ENCODE measurements around the gene RBP5.
A peak's percentile ranks its signal among the peaks of the same experiment; 100 is the strongest.

Gene RBP5

DNA sequence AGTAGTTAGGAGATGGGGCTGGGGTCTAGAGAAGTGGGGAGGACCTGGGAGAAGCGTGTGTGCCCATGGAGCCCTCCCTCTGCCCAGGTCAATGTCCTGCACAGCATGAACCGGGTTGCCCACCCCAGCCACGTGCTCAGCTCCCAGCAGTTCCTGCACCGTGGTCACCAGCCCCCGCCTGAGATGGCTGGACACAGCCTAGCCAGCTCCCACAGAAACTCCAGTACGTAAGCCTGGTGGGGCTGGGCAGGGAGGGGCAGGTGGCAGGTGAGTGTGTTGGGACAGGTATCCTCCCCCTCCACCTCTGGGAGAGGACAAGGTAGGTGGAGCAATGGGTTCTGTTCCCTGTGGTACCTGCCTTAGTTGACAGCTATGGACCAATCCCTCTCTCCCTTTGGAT lies 22.2 kb upstream of the RBP5 start:
- FAIRE-seq, result no peak

DNA sequence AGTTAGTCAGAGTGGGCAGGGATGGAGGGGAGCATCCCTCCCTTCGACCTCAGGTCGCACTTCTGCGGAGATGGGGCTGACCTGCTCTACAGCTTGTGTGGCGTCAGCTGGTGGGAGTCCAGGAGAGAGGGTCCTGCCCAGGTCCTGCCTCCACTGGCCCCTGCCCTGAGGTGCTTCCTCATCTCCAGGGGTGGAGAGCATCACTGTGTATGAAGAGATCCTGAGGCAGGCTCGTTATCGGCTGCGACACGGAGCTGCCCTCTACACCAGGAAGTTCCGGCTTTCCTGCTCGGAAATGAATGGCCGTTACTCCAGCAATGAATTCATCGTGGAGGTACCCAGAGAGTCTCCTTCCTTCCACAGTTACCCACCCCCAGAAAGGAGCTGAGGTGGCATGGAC lies 21.7 kb upstream of the RBP5 start:
- FAIRE-seq (no peak), DNase-seq (ENCODE audit: insufficient read length, low spot score) (no peak)
- TF ChIP-seq SPI1 (IDR thresholded peaks at IDR 0.05; ENCODE audit: low read depth, low read length) (no peak), POLR2A (IDR thresholded peaks at IDR 0.05; ENCODE audit: low read depth, low read length) (no peak), TAF1 (IDR thresholded peaks at IDR 0.05; ENCODE audit: low read depth, low read length) (no peak), PAX5 (IDR thresholded peaks at IDR 0.05; ENCODE audit: insufficient read depth, low read length, severe bottlenecking) (no peak), POU2F2 (IDR thresholded peaks at IDR 0.05; ENCODE audit: low read depth, low read length) (no peak), POLR2AphosphoS5 (IDR thresholded peaks at IDR 0.05; ENCODE audit: low read depth, low read length) (no peak)

More for the DNA sequence above, 22.2 kb upstream of the RBP5 start:
- TF ChIP-seq PAX5 (IDR thresholded peaks at IDR 0.05; ENCODE audit: insufficient read depth, low read length, severe bottlenecking), result no peak
- no peak for TF ChIP-seq POU2F2 (IDR thresholded peaks at IDR 0.05; ENCODE audit: low read depth, low read length)
- TF ChIP-seq POLR2A (IDR thresholded peaks at IDR 0.05; ENCODE audit: low read depth, low read length), result no peak
- no peak for TF ChIP-seq TAF1 (IDR thresholded peaks at IDR 0.05; ENCODE audit: low read depth, low read length)
- no peak for TF ChIP-seq POLR2AphosphoS5 (IDR thresholded peaks at IDR 0.05; ENCODE audit: low read depth, low read length)
- no peak for TF ChIP-seq SPI1 (IDR thresholded peaks at IDR 0.05; ENCODE audit: low read depth, low read length)
- DNase-seq (ENCODE audit: insufficient read length, low spot score), result no peak

DNA sequence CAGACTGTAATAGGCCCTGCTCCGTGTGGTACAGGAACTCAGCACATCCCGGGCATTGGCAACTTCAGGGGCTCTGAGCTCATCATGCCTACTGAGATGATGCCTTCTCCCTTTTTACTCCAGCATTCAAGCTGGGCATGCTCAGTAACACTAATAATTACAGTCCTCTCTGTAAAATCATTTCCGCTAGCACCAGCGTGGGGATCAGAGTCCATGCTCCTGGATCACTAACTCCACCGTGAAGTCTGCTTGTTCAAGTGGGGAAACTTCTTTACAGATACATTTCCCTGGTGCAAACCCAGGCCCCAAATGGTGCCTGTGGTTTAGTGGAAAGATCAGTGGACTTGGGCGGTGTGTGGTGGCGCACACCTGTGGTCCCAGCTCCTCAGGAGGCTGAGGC lies 18.2 kb upstream of the RBP5 start:
- TF ChIP-seq TAF1 (IDR thresholded peaks at IDR 0.05; ENCODE audit: low read depth, low read length) (no peak), POLR2AphosphoS5 (IDR thresholded peaks at IDR 0.05; ENCODE audit: low read depth, low read length) (no peak), SPI1 (IDR thresholded peaks at IDR 0.05; ENCODE audit: low read depth, low read length) (no peak), PAX5 (IDR thresholded peaks at IDR 0.05; ENCODE audit: insufficient read depth, low read length, severe bottlenecking) (no peak), POLR2A (IDR thresholded peaks at IDR 0.05; ENCODE audit: low read depth, low read length) (no peak)
- FAIRE-seq (no peak), DNase-seq (ENCODE audit: insufficient read length, low spot score) (no peak)

DNA sequence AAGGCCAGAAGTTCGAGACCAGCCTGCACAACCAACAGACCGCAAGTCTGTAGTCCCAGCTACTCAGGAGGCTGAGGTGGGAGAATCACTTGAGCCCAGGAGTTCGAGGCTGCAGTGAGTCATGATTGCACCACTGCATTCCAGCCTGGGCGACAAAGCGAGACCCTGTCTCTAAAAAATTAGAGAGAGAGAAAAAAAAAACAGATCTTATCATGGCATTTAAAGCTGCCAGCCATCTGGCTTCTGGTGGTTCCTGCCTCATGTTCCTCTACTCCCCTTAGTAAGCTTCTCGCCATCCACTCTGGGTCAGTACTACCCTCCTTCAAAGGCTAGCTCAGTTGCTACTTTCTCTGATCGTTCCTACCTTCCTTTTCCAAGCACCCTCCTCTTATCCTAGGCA lies 17.5 kb upstream of the RBP5 start:
- FAIRE-seq (no peak), DNase-seq (ENCODE audit: insufficient read length, low spot score) (no peak)

DNA sequence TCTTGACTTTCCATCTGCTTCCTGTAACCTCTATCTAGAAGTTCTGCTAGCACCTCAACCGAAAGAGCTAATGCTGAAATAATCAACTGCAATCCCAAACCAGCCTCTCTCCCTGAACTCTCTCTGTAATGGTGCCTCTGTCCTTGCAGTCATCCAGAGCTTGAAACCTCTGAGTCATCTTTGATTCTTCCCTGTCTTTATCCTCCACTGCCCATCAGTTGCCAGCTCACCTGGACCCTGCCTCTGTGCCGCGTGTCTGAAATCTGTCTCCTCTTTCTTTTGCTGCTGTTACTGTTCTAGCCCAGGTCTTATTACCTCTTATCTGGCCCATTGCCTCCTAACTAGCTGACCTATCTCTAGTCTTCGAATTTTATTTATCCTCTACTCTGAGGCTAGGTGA lies 17.0 kb upstream of the RBP5 start:
- no peak for DNase-seq (ENCODE audit: insufficient read length, low spot score)
- TF ChIP-seq PAX5 (IDR thresholded peaks at IDR 0.05; ENCODE audit: insufficient read depth, low read length, severe bottlenecking), result no peak
- TF ChIP-seq SPI1 (IDR thresholded peaks at IDR 0.05; ENCODE audit: low read depth, low read length), result no peak
- no peak for TF ChIP-seq TAF1 (IDR thresholded peaks at IDR 0.05; ENCODE audit: low read depth, low read length)
- TF ChIP-seq POU2F2 (IDR thresholded peaks at IDR 0.05; ENCODE audit: low read depth, low read length), result no peak
- TF ChIP-seq POLR2AphosphoS5 (IDR thresholded peaks at IDR 0.05; ENCODE audit: low read depth, low read length), result no peak
- no peak for TF ChIP-seq POLR2A (IDR thresholded peaks at IDR 0.05; ENCODE audit: low read depth, low read length)
- no peak for FAIRE-seq

More for the DNA sequence above, 17.5 kb upstream of the RBP5 start:
- TF ChIP-seq POLR2A (IDR thresholded peaks at IDR 0.05; ENCODE audit: low read depth, low read length) (no peak), POLR2AphosphoS5 (IDR thresholded peaks at IDR 0.05; ENCODE audit: low read depth, low read length) (no peak), SPI1 (IDR thresholded peaks at IDR 0.05; ENCODE audit: low read depth, low read length) (no peak), PAX5 (IDR thresholded peaks at IDR 0.05; ENCODE audit: insufficient read depth, low read length, severe bottlenecking) (no peak), TAF1 (IDR thresholded peaks at IDR 0.05; ENCODE audit: low read depth, low read length) (no peak), POU2F2 (IDR thresholded peaks at IDR 0.05; ENCODE audit: low read depth, low read length) (no peak)

DNA sequence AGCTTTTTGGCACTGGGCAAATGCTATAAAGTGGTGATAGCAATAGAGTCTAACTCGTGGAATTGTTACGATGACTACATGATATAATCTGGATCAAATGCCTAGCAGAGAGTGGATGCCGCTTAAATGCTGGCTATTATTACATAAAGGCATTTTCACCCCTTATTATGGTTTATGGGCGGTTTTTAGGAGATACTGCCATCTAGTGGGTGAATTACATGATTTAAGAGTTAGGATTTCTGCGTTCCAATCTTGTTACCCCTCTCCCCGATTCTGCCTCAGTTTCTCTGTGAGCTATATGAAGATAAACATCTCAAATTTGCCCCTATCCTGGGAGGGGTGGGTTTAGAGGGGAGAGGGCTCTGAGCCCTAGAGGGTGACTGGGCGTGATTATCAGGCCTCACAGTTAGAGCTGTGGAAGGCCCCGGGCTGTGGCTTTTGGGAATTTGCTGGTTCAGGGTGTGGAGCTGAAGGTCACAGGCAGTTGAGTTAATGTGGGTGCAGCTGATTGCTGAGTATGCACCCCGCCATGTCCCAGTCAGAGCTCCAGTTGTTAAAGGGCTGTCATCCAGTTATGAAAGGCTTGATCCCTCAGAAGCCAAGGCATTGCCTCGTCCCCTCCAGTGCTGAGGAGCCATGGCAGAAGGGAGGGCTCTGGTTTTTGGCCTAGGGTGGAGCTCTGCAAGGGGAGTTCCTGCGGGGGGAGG lies 15.9 kb upstream of the RBP5 start:
- peak; percentile 71 for FAIRE-seq
- DNase-seq (ENCODE audit: insufficient read length, low spot score), result no peak
- TF ChIP-seq POLR2A (IDR thresholded peaks at IDR 0.05; ENCODE audit: low read depth, low read length) (no peak), SPI1 (IDR thresholded peaks at IDR 0.05; ENCODE audit: low read depth, low read length) (no peak), PAX5 (IDR thresholded peaks at IDR 0.05; ENCODE audit: insufficient read depth, low read length, severe bottlenecking) (no peak), POLR2AphosphoS5 (IDR thresholded peaks at IDR 0.05; ENCODE audit: low read depth, low read length) (no peak), POU2F2 (IDR thresholded peaks at IDR 0.05; ENCODE audit: low read depth, low read length) (no peak), TAF1 (IDR thresholded peaks at IDR 0.05; ENCODE audit: low read depth, low read length) (no peak)

DNA sequence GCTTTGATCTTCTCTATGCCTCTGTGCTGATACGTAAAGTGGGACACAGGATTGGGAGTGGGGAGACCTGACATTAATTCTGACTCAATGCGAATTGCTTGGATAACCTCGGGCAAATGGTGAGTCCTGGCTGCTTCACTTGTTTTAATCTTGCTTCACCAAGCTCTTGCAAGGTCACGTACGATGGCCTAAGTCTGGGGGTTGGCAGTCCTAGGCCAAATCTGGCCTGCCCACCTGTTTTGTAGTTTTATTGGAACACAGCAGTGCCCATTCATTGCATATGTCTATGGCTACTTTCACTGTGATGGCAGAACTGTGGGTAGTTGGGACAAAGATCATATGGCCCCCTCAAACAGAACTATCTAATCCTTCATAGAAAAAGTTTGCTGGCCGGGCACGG lies 14.9 kb upstream of the RBP5 start:
- no peak for DNase-seq (ENCODE audit: insufficient read length, low spot score)
- TF ChIP-seq POU2F2 (IDR thresholded peaks at IDR 0.05; ENCODE audit: low read depth, low read length) (no peak), POLR2AphosphoS5 (IDR thresholded peaks at IDR 0.05; ENCODE audit: low read depth, low read length) (no peak), TAF1 (IDR thresholded peaks at IDR 0.05; ENCODE audit: low read depth, low read length) (no peak), SPI1 (IDR thresholded peaks at IDR 0.05; ENCODE audit: low read depth, low read length) (no peak), POLR2A (IDR thresholded peaks at IDR 0.05; ENCODE audit: low read depth, low read length) (no peak), PAX5 (IDR thresholded peaks at IDR 0.05; ENCODE audit: insufficient read depth, low read length, severe bottlenecking) (no peak)
- FAIRE-seq, result no peak

DNA sequence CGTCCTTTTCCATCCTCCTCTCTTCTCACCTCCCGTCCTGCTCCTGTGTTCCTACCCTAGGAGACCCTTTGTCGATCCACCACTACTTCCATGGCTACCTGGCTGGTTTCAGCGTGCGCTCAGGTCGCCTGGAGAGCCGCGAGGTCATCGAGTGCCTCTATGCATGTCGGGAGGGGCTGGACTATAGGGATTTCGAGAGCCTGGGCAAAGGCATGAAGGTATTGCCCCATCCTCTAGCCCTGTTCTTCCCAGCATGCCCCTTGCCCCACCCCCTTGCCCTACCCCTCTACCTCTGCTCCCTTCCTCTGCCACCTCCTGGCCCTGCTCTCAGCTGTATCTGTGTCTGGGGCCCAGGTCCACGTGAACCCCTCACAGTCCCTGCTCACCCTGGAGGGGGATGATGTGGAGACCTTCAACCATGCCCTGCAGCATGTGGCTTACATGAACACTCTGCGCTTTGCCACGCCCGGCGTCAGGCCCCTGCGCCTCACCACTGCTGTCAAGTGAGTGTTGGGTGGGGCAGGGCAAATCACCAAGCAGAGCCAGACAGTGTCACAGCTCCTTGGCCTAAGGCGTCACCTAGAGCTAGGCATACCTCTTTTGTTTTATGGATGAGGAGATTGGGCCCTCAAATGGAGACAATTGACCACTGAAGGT lies 14.2 kb upstream of the RBP5 start:
- FAIRE-seq (no peak), DNase-seq (ENCODE audit: insufficient read length, low spot score) (no peak)
- TF ChIP-seq POLR2AphosphoS5 (IDR thresholded peaks at IDR 0.05; ENCODE audit: low read depth, low read length), result no peak
- TF ChIP-seq SPI1 (IDR thresholded peaks at IDR 0.05; ENCODE audit: low read depth, low read length), result no peak
- no peak for TF ChIP-seq POU2F2 (IDR thresholded peaks at IDR 0.05; ENCODE audit: low read depth, low read length)

DNA sequence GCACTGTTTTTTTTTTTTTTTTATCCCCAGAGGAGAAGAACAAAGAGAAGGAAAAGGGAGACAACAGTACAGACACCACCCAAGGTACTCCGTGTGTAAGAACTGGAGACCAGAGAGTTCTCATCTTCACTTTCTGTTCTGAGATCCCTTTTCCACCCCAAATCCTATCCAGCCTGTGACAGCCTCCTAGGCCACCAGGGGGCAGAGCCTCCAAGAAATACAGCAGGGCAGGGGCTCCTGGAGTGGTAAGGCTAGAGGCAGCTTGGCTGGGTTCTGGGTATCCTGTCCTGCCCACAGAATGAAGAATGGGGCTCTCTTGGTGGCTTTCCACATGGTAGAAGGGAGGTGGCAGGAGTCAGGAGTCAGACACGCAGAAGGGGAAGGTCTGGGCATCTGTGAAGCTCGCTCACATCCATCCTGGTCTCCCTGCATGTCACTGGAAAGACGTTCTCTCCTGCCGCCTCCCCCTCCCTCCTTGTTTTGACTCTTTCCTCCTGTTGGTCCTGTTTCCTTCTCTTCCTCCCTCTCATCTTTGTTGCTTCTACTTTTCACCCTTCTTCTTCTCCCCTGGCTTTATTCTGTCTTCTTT lies 13.5 kb upstream of the RBP5 start:
- no peak for DNase-seq (ENCODE audit: insufficient read length, low spot score)
- FAIRE-seq, result peak; percentile 20
- TF ChIP-seq POLR2AphosphoS5 (IDR thresholded peaks at IDR 0.05; ENCODE audit: low read depth, low read length), result no peak
- TF ChIP-seq POU2F2 (IDR thresholded peaks at IDR 0.05; ENCODE audit: low read depth, low read length), result no peak
- no peak for TF ChIP-seq POLR2A (IDR thresholded peaks at IDR 0.05; ENCODE audit: low read depth, low read length)
- TF ChIP-seq PAX5 (IDR thresholded peaks at IDR 0.05; ENCODE audit: insufficient read depth, low read length, severe bottlenecking), result no peak
- no peak for TF ChIP-seq SPI1 (IDR thresholded peaks at IDR 0.05; ENCODE audit: low read depth, low read length)
- no peak for TF ChIP-seq TAF1 (IDR thresholded peaks at IDR 0.05; ENCODE audit: low read depth, low read length)
